Measurements from ENCODE around the gene CEP250. TPM values are rescaled to one million over a fixed set of nuclear protein-coding genes. Genes with fewer than 3 reads are reported as not detected.

CEP250 gene
- total RNA-seq, 2 donors from 2014 or later: 13.0 to 18.9 TPM

- Histone ChIP-seq H3K27ac (no peak overlapping the region), H3K9me3 (no peaks in the 10 kb centered on the region), H3K4me1 (peaks cover 0 to 7% of the 10 kb centered on the region in 2 donors), H3K27me3 (no peaks in the 10 kb centered on the region), H3K4me3 (no peak overlapping the region), H3K36me3 (peaks cover 71% of the 10 kb centered on the region)
- no peak for DNase-seq (ENCODE audit: low spot score)
- TF ChIP-seq CTCF (IDR thresholded peaks at IDR 0.05): no peak
These were observed 43.9 kb downstream of the CEP250 start for GRCh38 chr20:35499271-35499670.

GRCh38 chr20:35502352-35502751, 47.0 kb downstream of the CEP250 start:
- no peaks in the 10 kb centered on the region for H3K9me3 ChIP-seq
- peaks cover 73% of the 10 kb centered on the region for H3K36me3 ChIP-seq
- H3K27me3 ChIP-seq: no peaks in the 10 kb centered on the region
- no peak overlapping the region for H3K4me3 ChIP-seq
- DNase-seq (ENCODE audit: low spot score): no peak
- H3K4me1 ChIP-seq: peaks cover 0 to 7% of the 10 kb centered on the region in 2 donors
- no peak for TF ChIP-seq CTCF (IDR thresholded peaks at IDR 0.05)
- no peak overlapping the region for H3K27ac ChIP-seq

GRCh38 chr20:35503281-35503680, 47.9 kb downstream of the CEP250 start:
- H3K27me3 ChIP-seq: no peaks in the 10 kb centered on the region
- H3K4me1 ChIP-seq: peaks cover 0 to 7% of the 10 kb centered on the region in 2 donors
- peaks cover 73% of the 10 kb centered on the region for H3K36me3 ChIP-seq
- no peak overlapping the region for H3K27ac ChIP-seq
- no peaks in the 10 kb centered on the region for H3K9me3 ChIP-seq
- TF ChIP-seq CTCF (IDR thresholded peaks at IDR 0.05): no peak
- DNase-seq (ENCODE audit: low spot score): no peak
- H3K4me3 ChIP-seq: no peak overlapping the region

GRCh38 chr20:35503841-35504561, 48.6 kb downstream of the CEP250 start:
- no peaks in the 10 kb centered on the region for H3K27me3 ChIP-seq
- H3K9me3 ChIP-seq: no peaks in the 10 kb centered on the region
- peaks cover 73% of the 10 kb centered on the region for H3K36me3 ChIP-seq
- peaks cover 0 to 7% of the 10 kb centered on the region in 2 donors for H3K4me1 ChIP-seq
- TF ChIP-seq CTCF (IDR thresholded peaks at IDR 0.05): no peak
- H3K27ac ChIP-seq: no peak overlapping the region
- no peak for DNase-seq (ENCODE audit: low spot score)
- H3K4me3 ChIP-seq: no peak overlapping the region

GRCh38 chr20:35504751-35505150, 49.4 kb downstream of the CEP250 start:
- Histone ChIP-seq H3K27me3 (no peaks in the 10 kb centered on the region), H3K9me3 (no peaks in the 10 kb centered on the region), H3K36me3 (peaks cover 73% of the 10 kb centered on the region), H3K27ac (no peak overlapping the region), H3K4me1 (peaks cover 0 to 7% of the 10 kb centered on the region in 2 donors), H3K4me3 (no peak overlapping the region)
- DNase-seq (ENCODE audit: low spot score): no peak
- no peak for TF ChIP-seq CTCF (IDR thresholded peaks at IDR 0.05)

GRCh38 chr20:35506179-35506578, 50.8 kb downstream of the CEP250 start:
- H3K9me3 ChIP-seq: no peaks in the 10 kb centered on the region
- TF ChIP-seq CTCF (IDR thresholded peaks at IDR 0.05): no peak
- H3K4me1 ChIP-seq: peaks cover 0 to 7% of the 10 kb centered on the region in 2 donors
- H3K27me3 ChIP-seq: no peaks in the 10 kb centered on the region
- H3K4me3 ChIP-seq: no peak overlapping the region
- H3K27ac ChIP-seq: no peak overlapping the region
- no peak for DNase-seq (ENCODE audit: low spot score)
- peaks cover 81% of the 10 kb centered on the region for H3K36me3 ChIP-seq

All from right atrium auricular region (tissue), 2 donors.